Stimulated activated CD8-positive, alpha-beta memory T cell treated with anti-CD3 and anti-CD28 coated beads, Interleukin-4, amount 100 ng/mL, for 48 hours (primary cell): ENCODE data around the gene NAV3.

Experiments
- DNase-seq: peaks from one replicate; pipeline ENCODE4 v3.0.0-alpha.2; 2020

The NAV3 gene

DNA sequence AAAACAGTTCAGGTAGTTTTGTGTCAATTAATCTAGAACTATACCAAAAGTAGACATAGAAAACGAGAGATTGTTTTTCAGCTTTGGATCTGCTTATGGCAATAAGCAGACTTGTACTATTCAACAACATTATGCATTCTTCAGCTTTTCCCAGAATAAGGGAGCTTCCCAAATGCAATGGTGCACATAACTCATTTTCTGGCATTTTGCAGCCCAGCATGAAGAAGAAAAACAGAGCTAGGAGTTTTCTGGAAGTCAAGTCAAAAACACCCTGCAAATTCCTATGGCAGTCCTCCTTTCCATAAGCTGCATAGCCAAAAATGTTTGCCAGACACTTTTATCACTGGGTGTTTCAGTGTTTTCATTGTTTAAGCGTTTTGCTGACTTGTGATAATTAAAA is 314.7 kb downstream of the NAV3 start:
- DNase-seq: no peak

DNA sequence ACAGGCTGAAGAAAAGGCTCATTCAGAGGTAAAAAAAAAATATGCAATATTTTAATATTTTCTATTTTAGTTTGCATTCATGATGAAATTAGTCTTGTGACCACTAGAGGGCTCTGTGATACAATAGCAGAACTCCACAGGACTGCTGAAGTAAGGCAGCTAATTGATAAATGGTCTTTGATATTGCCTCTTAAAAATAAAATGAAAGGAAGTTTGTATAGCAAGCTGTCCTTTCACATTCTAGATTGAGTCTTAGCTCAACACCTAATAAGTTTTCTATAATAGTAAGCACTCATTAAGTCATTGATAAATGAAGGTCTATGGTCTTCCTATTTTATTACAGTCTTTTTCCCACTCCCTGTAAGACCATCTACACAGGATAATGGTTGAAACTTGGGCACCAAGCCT is 315.7 kb downstream of the NAV3 start:
- DNase-seq: no peak

DNA sequence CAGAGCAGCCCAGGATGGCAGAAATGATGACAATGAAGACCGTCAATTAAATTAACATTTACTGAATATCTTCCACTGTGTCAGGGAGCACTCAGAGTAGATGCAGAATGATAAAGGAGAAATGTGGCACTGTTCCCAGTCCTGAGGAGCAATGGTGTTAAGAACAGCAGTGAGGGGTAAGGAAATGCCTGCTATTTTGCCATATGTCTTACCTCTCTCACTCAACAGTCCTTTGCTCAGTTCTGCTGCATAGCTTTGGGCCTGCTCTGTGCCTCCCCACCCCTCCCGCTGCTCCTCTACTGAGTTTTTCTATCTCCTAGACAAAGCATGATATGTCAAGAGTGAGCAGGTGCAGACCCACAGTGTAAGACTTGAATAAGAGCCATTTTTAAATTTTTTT is 318.8 kb downstream of the NAV3 start:
- DNase-seq: no peak

DNA sequence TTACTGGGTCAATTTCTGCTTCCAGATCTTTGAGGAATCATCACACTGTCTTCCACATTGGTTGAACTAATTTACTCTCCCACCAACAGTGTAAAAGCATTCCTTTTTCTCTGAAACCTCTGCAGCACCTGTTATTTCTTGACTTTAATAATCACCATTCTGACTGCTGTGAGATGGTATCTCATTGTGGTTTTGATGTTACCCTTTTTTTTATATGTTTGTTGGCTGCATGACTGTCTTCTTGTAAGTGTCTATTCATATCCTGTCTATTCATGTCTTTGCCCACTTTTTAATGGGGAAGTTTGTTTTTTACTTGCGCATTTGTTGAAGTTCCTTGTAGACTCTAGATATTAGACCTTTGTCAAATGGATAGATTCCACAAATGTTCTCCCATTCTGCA is 324.9 kb downstream of the NAV3 start:
- no peak for DNase-seq

DNA sequence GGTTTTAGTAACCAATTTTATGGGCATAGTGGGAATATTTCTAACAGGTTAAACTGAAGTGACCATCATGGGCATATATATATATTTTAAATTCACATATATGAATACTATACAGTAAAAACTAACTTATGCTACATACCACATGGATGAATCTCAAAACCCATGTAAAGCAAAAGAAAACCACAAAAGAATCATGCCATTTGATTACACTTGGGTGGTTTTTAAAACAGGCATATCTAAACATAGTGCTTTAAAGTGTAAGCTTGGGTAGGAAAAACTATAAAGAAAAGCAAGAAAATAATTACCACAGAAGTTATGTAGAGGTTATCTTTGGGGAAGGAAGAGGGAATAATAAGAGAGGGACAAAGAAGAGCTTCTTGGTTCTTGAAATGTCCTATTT is 326.1 kb downstream of the NAV3 start:
- DNase-seq: no peak

DNA sequence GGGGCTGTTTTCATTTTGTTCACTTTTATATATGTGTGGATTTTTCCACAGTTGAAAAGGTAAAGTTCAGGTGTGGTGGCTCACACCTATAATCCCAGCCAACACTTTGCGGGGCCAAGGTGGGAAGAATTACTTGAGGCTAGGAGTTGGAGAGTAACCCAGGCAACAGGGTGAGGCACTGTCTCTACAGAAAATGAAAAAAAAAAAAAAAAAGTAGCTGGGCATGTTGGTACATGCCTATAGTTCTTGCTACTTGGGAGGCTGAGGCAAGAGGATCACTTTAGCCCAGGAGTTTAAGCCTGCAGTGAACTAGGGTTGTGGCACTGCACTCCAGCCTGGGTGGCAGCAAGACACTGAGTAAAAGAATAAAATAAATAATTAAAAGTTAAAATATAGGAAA is 326.5 kb downstream of the NAV3 start:
- no peak for DNase-seq

DNA sequence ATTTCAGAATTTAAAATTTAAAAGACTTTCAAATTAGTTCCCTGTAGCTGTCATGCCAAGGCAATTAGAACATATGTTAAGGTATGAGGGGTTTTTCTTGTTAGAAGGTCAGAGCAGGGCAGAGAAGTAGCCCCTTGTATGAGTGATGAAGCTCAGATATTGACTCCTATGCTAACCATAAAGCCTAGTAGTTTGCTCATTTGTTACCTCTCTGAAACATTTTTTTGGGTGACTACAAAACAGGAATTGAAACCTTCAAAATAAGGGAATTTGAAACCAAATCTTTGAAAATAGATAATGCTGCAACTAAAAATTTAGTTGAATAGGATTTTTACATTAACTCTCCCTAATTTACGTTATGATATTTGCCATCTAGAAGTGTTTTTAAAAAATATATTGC is 333.5 kb downstream of the NAV3 start:
- DNase-seq: no peak

DNA sequence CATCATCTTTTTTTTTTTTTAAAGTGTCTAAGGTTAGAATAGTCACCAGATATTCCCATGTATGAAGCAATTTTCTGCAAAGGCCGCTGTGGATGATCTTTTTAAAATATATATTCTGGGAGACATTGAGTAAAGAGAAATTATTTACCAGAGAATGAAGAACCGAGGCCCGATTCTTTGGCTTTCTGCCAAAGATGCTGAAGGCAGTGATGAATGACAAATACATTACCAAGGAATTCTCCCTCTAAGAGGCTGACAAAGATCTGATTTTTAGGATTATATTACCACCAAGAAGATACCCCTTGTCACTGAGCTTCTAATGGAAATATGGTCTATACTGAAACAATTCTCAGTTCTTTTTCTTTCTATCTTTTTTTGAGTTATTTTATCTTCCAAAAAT is 336.8 kb downstream of the NAV3 start:
- DNase-seq: no peak

DNA sequence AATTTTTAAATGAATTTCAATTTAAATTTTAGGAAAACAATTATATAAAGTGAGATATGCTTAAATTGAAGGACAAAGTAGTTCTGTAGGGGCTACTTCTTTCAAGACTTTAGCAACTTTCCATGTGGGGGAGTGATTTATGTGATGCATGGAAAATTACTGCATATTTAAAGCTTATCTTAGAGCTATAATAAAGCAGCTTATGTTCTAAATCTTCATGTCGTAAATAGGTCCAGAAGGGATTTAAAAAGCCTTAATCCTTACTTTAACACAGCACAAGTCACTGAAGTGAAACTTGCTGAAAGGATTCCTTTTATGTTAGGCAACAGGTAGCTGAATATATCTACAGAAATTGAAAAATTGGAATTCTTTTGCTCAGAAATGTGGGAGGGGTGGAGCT is 340.4 kb downstream of the NAV3 start:
- no peak for DNase-seq

DNA sequence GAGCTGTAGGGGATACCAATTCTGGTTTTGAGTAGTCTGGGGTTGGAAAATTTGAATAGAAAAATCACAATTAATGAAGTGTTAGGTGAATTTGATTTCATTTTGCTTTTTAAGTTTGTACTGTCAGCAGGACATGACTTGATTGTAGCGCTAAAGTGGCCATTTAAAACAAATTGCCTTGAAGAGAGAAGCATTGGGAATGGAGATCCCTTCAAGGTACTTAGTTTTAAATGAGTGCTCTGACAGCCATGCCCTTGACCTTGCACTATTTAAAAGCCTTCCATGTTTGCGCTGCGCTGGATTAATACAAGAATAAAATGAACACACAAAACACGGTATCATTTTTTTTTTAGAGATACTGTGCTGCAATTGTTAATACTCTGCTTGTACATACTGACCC is 345.9 kb downstream of the NAV3 start:
- DNase-seq: no peak

DNA sequence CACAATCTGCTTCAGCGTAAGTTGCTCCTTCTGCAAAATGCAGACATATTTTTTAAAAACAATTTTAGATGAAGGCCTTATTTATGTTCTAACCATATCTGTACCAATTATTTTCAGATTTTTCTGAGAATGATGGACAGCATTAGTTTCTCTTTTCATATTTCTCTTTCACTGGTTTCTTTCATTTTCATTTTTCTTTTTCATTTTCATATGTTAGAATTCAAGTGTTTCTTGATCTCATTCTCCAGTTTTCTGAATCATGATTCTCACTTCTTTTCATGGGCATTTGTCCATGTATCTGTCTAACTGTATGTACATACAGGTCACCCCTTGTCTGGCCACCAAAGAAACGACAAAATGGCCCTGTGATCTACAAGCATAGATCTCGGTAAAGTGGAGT is 346.6 kb downstream of the NAV3 start:
- no peak for DNase-seq

DNA sequence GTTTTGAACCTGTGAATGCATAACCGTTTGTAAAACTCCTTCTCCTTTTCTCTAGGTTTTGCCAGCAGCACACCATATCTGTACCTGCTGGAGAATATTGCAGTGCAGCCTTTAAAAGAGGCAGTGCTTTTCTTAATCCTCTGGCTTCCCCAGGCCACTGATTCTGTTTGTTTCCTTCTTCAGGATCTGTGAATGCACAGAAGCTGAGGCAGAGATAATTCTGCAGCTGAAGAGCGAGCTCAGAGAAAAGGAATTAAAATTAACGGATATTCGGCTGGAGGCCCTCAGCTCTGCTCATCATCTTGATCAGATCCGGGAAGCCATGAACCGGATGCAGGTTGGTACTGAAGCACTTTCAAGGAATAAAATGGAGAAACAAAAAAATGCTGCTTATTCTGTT is 348.7 kb downstream of the NAV3 start:
- DNase-seq: no peak

DNA sequence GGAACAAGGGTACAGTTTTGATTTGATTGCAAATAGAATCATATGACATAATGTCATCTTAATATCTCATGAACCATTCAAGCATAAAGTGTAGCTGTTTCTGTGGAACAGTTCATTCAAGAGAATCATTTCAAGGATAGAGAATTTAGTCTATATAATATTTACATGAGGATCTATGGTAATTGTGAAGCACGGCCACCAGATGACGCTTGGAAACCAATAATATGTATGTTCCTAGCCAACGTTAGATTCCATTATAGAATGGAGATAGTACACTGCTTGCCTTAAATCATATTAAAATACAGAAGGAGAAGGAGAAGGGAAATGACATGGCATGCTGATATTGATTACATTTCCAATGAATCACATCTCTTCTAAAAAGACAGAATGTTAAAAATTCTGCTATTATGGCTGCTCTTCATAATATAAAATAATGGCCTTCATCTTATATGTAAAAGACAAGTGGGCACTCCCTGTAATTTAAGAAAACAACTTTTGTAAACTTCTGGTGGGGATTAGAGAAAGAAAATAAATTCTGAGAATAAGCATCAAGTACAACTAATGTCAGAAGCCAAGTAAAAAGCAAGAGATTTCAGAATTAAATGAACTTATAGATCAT is 351.0 kb downstream of the NAV3 start:
- DNase-seq: no peak

DNA sequence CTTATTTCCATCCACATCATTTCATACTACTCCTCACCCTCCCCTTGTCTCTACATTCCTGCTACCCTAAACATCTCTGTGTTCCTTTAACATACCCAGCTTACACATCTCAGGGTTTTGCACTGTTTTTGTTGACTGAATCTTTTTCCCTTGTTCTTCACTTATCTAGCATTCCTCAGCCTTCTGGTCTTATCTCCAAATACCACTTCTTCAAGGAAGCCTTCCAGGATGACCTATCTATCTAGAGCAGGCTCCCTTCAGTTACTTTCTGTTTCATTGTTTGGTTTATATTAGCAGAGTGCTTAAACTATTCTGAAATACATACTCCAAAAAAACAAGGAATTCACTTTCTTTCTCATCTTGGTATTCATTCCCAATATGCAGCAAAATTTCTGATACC is 353.1 kb downstream of the NAV3 start:
- no peak for DNase-seq

DNA sequence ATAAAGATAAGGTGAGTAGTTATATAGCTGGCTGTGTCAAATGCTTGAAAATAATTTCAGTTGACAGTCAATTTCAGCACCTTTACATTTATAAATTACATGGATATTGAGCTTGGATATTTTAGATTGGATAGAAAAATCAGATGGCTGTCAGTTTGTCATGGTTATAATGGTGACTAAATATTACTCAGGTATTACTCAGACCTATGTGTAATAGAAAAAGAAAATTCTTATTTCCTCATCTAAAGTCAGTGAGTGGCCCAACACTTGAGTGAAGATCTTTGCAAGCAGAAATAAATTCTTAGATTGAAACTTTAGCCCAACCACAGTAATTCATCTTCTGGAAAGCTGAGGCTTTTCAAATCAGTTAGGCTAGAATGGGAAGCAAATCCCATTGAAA is 354.4 kb downstream of the NAV3 start:
- no peak for DNase-seq

DNA sequence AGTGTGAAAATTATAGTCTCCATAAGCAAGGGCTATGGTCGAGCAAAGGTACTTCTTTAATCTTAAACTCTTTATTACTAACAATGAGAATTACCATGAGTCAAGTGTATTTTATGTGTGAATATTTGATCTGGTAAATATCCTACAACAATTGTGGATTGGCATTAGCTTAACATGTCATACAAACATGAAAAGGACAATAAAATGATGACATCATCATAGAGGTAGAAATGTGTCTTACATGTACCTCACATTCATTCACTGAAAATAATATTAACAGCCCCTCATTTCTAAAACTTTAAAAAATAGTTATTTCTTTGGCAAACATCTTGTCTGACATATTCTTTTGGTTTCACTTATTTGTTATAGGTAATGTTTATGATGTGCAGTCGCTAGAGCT is 355.0 kb downstream of the NAV3 start:
- DNase-seq: no peak

DNA sequence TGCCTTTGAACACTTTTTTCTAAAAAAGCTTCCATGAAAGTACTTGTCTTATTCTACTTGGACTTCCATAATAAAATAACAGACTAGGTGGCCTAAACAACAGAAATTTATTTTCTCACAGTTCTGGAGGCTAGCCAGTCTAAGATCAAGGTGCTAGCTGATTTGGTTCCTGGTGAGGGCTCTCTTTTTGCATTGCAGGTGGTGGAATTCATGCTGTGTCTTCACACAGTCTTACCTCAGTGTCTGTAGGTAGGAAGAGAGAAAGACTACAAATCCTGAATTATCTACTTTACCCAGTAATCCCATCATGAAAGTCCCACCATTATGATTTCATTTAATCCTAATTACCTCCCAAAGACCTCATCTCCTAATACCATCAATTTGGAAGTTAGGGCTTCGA is 356.0 kb downstream of the NAV3 start:
- DNase-seq: no peak

DNA sequence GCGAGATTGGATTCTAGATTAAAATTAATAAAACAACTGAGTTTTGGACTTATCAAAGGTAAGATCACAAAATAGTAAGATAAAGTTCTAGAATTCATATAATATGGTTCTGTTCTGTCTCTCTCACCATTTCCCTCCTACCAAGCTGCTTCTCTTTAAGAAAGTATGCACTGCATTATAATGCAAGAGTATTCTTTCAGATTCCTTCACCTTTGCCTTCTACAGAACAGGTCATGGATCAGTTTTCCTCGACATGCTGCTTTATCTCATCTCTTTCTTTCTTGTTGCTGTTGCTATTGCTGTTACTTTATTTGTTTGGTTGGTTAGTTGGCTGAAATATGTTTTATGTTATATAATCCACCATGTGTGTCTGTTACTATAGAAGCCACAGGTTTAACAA is 357.0 kb downstream of the NAV3 start:
- no peak for DNase-seq

DNA sequence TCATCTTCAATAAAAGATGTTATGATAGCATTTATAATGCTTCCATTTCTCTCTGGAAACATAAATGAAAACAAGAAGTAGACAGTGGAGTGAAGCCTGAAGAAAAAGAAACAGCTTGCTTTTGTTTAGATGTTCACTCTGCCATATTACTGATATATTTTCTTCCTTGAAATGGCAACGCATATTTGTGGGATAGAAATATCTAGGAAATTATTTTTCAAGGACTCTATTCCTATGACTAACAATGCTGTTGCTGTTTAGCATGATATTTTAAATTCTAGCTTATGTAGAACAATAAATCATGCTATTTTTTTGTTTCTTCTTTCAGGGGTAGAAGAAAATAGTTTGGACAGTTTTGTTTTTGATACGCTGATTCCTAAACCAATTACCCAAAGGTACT is 359.0 kb downstream of the NAV3 start:
- no peak for DNase-seq

DNA sequence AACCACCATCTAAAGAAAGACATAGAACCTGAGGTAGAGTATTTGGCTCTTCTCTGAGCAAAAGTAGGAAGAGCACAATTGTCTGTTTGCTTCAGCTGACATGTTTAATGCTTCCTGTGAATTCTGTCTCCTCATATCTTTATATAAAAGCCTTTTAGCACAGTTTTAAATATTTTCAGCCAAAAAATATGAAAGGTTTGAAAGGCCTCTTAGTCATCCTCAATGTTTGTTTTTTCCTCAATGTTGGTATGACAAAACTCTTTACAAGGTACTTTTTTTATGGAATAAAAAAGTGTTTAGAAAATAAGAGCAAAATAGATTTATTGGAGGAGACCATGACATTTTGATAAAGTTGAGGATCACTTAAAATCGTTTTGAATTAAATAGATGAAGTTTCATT is 360.9 kb downstream of the NAV3 start:
- DNase-seq: no peak

DNA sequence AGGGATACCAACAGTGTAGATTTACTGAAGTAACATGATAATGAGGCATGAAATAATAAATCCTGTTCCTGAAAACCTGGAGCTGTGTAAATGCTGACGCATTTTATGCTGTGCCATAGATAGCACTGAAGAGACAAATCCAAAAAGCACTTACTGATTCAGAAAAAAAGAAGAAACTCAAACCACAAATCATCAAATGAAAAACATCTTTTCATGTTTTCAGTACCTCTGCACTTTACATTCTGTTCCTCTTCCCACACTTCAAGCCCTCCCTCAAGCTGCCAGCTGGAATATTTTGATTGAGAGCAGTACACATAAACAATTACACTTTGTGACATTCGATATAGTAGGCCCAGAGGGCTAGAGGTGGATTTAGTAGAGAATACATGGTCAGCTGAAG is 362.3 kb downstream of the NAV3 start:
- DNase-seq: no peak

DNA sequence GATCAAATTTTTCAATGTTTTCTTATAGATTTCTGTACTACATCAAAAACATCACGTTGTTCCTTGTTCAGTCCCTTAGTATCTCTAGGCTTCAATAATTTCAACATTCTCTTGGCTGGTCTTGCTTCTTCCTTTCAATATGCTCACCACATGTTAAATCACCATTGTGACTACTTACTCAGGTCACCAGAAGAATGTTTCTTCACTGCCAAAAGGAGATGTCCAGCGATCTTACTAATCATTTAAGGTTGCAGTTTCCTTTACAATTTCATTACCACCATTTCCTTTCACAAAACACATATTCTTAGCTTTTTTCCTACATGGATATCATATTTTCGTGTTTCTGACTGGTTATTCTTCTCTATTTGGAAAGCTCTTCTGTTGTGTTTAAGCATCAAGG is 363.8 kb downstream of the NAV3 start:
- DNase-seq: no peak

DNA sequence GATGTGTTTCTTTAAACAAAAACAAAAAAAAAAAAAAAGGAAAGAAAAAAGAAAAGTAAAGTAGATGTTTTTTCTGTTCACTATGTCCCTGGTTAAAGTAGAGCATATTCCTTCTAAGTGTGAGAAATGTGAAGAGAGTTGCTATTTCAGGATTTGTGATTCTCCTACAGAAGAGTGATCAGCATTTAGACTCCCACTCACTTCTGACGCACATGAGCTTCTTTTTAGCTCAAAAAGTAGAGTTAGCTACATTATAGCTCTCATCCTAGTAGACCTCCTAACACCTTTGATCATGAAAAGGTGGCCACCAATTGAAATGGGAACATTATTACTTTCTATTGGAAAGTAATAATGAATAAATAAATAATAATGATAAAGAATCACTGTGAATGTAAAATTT is 368.2 kb downstream of the NAV3 start:
- no peak for DNase-seq

DNA sequence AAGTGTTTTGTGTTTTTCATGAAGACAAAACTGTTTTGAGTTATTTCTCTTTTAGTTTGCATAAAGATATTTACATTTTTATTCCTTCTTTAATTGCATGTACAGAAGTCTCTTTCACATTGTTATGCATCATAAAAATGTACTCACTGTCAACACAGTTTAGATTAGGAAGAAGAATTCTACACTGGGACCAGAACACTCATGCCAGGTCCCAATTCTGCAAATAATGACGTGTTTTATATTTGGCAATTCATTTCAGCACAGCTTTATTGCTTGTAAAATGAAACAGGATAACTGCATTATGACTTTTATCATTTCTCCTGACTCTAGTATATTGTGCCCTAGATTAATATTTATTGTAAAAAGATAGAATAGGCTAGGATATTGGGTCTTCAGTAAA is 369.2 kb downstream of the NAV3 start:
- DNase-seq: no peak

DNA sequence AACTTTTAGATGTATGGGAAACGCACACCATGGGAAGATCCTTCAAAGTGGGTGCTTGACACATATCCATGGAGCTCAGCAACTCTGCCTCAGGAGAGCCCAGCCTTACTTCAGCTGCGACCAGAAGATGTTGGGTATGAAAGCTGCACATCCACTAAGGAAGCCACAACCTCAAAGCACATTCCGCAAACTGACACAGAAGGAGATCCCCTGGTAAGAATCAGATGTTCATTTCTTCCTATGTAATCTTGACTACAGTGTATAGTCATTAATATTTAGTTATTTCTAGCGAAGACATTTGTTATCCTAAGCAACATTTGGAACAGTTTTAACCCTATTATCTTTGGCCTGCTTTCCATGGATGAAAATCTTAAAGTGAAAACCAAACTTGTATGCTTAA is 374.2 kb downstream of the NAV3 start:
- DNase-seq: no peak

DNA sequence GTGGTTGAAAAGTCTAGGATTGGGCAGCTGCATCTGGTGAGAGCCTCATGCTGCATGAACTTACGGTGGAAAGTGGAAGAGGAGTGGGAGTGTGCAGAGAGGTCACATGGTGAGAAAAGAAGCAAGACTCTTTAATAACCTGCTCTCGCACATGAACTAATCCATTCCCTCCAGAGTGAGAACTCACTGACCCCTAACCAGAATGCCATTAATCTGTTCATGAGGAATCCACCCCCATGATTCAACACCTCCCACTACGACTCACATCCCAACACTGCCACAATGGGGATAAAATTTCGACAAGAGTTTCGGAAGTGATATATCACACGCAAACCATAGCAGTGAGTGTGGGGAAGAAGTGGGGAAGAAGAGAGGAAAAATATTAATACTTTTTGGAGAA is 377.4 kb downstream of the NAV3 start:
- DNase-seq: no peak
